Mesenchymal stem cell (in vitro differentiated cells and primary cell): ENCODE data around the gene KLHL17.
A peak's percentile ranks its signal among the peaks of the same experiment; 100 is the strongest.

Experiments
- DNase-seq: peaks from one replicate; pipeline ENCODE4 v3.0.0-alpha.2; 2013
- H2AFZ ChIP-seq: one replicate; pipeline ENCODE4 v1.6.1; 2013; ENCODE audit warnings: low read depth, mild to moderate bottlenecking, control low read depth, inconsistent platforms, low read length, moderate library complexity
- H2AK5ac ChIP-seq: 2 replicates; pipeline ENCODE4 v1.6.1; 2013; ENCODE audit warnings: low read length, moderate library complexity, mild to moderate bottlenecking, inconsistent platforms; ENCODE audit not compliant: severe bottlenecking
- H2BK120ac ChIP-seq: one replicate; pipeline ENCODE4 v1.6.1; 2013; ENCODE audit warnings: low read depth, mild to moderate bottlenecking, inconsistent platforms, low read length, moderate library complexity
- H2BK12ac ChIP-seq, 2 experiments: one replicate each; pipeline ENCODE4 v1.6.1; 2013; ENCODE audit warnings: inconsistent platforms in 2 of 2, low read length in 2 of 2, mild to moderate bottlenecking in 2 of 2, moderate library complexity in 2 of 2, control low read depth in 1 of 2
- H2BK15ac ChIP-seq: one replicate; pipeline ENCODE4 v1.6.1; 2013; ENCODE audit warnings: mild to moderate bottlenecking, low read depth, inconsistent platforms; ENCODE audit not compliant: poor library complexity, severe bottlenecking
- H2BK5ac ChIP-seq: 2 replicates; pipeline ENCODE4 v1.6.1; 2013; ENCODE audit warnings: low read depth, mild to moderate bottlenecking, low read length, control low read depth, inconsistent platforms; ENCODE audit not compliant: poor library complexity, severe bottlenecking
- H3K14ac ChIP-seq, 2 experiments: one replicate each; pipeline ENCODE4 v1.6.1; 2013; ENCODE audit warnings: inconsistent platforms in 2 of 2, low read length in 2 of 2, control low read depth in 1 of 2, mild to moderate bottlenecking in 1 of 2, moderate library complexity in 1 of 2
- H3K18ac ChIP-seq, 2 experiments: one replicate each; pipeline ENCODE4 v1.6.1; 2013; ENCODE audit warnings: inconsistent platforms in 2 of 2, low read length in 2 of 2, control low read depth in 1 of 2, low read depth in 1 of 2, mild to moderate bottlenecking in 1 of 2
- H3K23ac ChIP-seq, 2 experiments: one replicate each; pipeline ENCODE4 v1.6.1; 2013; ENCODE audit warnings: inconsistent platforms in 2 of 2, low read length in 2 of 2, mild to moderate bottlenecking in 2 of 2, moderate library complexity in 2 of 2, control low read depth in 1 of 2
- H3K27ac ChIP-seq: 2 replicates; pipeline ENCODE4 v1.5.1; 2013; ENCODE audit warnings: mild to moderate bottlenecking, moderate library complexity, low read length, control low read depth, inconsistent platforms; ENCODE audit not compliant: poor library complexity, severe bottlenecking
- H3K27me3 ChIP-seq, 2 experiments: 2 replicates each; pipeline versions ENCODE4 v1.6.1 to v1.7.0; 2013; ENCODE audit warnings: low read length in 2 of 2, mild to moderate bottlenecking in 2 of 2, moderate library complexity in 2 of 2, control low read depth in 1 of 2, inconsistent platforms in 1 of 2; ENCODE audit not compliant: control insufficient read depth in 1 of 2, insufficient read depth in 1 of 2
- H3K36me3 ChIP-seq, 2 experiments: 2 replicates each; pipeline versions ENCODE4 v1.6.1 to v1.7.0; 2013; ENCODE audit warnings: low read length in 2 of 2, control low read depth in 1 of 2, inconsistent platforms in 1 of 2, low read depth in 1 of 2, mild to moderate bottlenecking in 1 of 2; ENCODE audit not compliant: insufficient read depth in 2 of 2, control insufficient read depth in 1 of 2
- H3K4ac ChIP-seq, 2 experiments: one replicate each; pipeline ENCODE4 v1.6.1; 2013; ENCODE audit warnings: inconsistent platforms in 2 of 2, low read length in 2 of 2, mild to moderate bottlenecking in 2 of 2, moderate library complexity in 2 of 2, control low read depth in 1 of 2, low read depth in 1 of 2
- H3K4me1 ChIP-seq: 2 replicates; pipeline ENCODE4 v1.6.1; 2013; ENCODE audit warnings: low read depth, low read length, control low read depth; ENCODE audit not compliant: control insufficient read depth, insufficient read depth
- H3K4me2 ChIP-seq: 2 replicates; pipeline ENCODE4 v1.6.1; 2013; ENCODE audit warnings: low read length, mild to moderate bottlenecking, inconsistent platforms; ENCODE audit not compliant: poor library complexity, severe bottlenecking
- H3K4me3 ChIP-seq, 2 experiments: 2 replicates each; pipeline versions ENCODE4 v1.5.1 to v1.7.0; 2013; ENCODE audit warnings: low read length in 2 of 2, mild to moderate bottlenecking in 2 of 2, control low read depth in 1 of 2, low read depth in 1 of 2; ENCODE audit not compliant: insufficient read depth in 1 of 2
- H3K79me1 ChIP-seq: replicated peaks from 2 replicates; pipeline ENCODE4 v1.6.1; 2013; ENCODE audit warnings: mild to moderate bottlenecking, control low read depth, low read length, inconsistent platforms; ENCODE audit not compliant: poor library complexity, severe bottlenecking
- H3K9ac ChIP-seq: 2 replicates; pipeline ENCODE4 v1.7.0; 2013; ENCODE audit warnings: mild to moderate bottlenecking, low read length, moderate library complexity
- H3K9me3 ChIP-seq: 2 replicates; pipeline ENCODE4 v1.7.0; 2013; ENCODE audit warnings: mild to moderate bottlenecking, low read length; ENCODE audit not compliant: control insufficient read depth
- H4K8ac ChIP-seq: one replicate; pipeline ENCODE4 v1.6.1; 2013; ENCODE audit warnings: inconsistent platforms, mild to moderate bottlenecking, low read length, moderate library complexity
- H4K91ac ChIP-seq: one replicate; pipeline ENCODE4 v1.6.1; 2013; ENCODE audit warnings: mild to moderate bottlenecking, low read length, inconsistent platforms
- WGBS: methylation state at CpG from one replicate; pipeline ENCODE4 v1.1.7; 2013; ENCODE audit warnings: mixed read lengths; 5-methylcytosine and 5-hydroxymethylcytosine counted together

Gene KLHL17

GRCh38 chr1:939511-940106, 20.8 kb upstream of the KLHL17 start:
- H3K18ac ChIP-seq, result peak overlapping the region; percentile 23 to 91
- peak overlapping the region in 1 of 2 experiments; percentile 86 for H3K14ac ChIP-seq
- H2AK5ac ChIP-seq, result no peak overlapping the region
- H3K27me3 ChIP-seq, result peaks cover 33 to 36% of the 10 kb centered on the region in 2 experiments
- H2BK5ac ChIP-seq, result no peak overlapping the region
- H3K27ac ChIP-seq, result no peak overlapping the region
- H4K8ac ChIP-seq, result no peak overlapping the region
- H3K4me2 ChIP-seq, result peak overlapping the region; percentile 26
- 31% methylated on average over 9 of the region's 21 CpGs for WGBS
- H2BK12ac ChIP-seq, result peak overlapping the region in 1 of 2 experiments; percentile 69
- H3K79me1 ChIP-seq, result no peaks in the 10 kb centered on the region
- no peak for DNase-seq
- peak overlapping the region; percentile 23 for H4K91ac ChIP-seq
- H3K9me3 ChIP-seq, result no peaks in the 10 kb centered on the region
- peak overlapping the region in 1 of 2 experiments; percentile 41 for H3K4ac ChIP-seq
- no peak overlapping the region for H3K4me3 ChIP-seq
- H3K36me3 ChIP-seq, result peaks cover 0 to 5% of the 10 kb centered on the region in 2 experiments
- no peak overlapping the region for H2BK15ac ChIP-seq
- H3K23ac ChIP-seq, result no peak overlapping the region
- no peak overlapping the region for H2BK120ac ChIP-seq
- peaks cover 76% of the 10 kb centered on the region for H3K4me1 ChIP-seq
- no peak overlapping the region for H3K9ac ChIP-seq
- no peak overlapping the region for H2AFZ ChIP-seq

GRCh38 chr1:940107-941014, 20.0 kb upstream of the KLHL17 start:
- WGBS, result under 1% methylated on average over 72 of the region's 86 CpGs
- Histone ChIP-seq H3K18ac (peak overlapping the region; percentile 90 to 99), H4K8ac (peak overlapping the region; percentile 74), H3K4me2 (peak overlapping the region; percentile 83), H3K9me3 (no peaks in the 10 kb centered on the region), H2BK12ac (peak overlapping the region; percentile 22 to 99), H3K27me3 (peaks cover 27 to 30% of the 10 kb centered on the region in 2 experiments), H3K36me3 (peaks cover 4 to 12% of the 10 kb centered on the region in 2 experiments), H2BK15ac (no peak overlapping the region), H4K91ac (peak overlapping the region; percentile 96), H2AK5ac (no peak overlapping the region), H2AFZ (peak overlapping the region; percentile 39), H3K27ac (no peak overlapping the region), H3K79me1 (no peaks in the 10 kb centered on the region), H3K14ac (peak overlapping the region in 1 of 2 experiments; percentile 35), H3K4me3 (peak overlapping the region; percentile 45 to 49), H3K4me1 (peaks cover 77% of the 10 kb centered on the region), H3K4ac (peak overlapping the region; percentile 83 to 94), H3K23ac (peak overlapping the region in 1 of 2 experiments; percentile 67), H2BK120ac (peak overlapping the region; percentile 8), H3K9ac (no peak overlapping the region), H2BK5ac (peak overlapping the region; percentile 61)
- peak; percentile 71 for DNase-seq

- Histone ChIP-seq H2BK5ac (no peak overlapping the region), H3K9ac (no peak overlapping the region), H3K14ac (peak overlapping the region in 1 of 2 experiments; percentile 30), H3K9me3 (no peaks in the 10 kb centered on the region), H4K91ac (peak overlapping the region; percentile 81), H2AK5ac (no peak overlapping the region), H3K4ac (peak overlapping the region; percentile 30 to 94), H3K27ac (no peak overlapping the region), H3K4me2 (peak overlapping the region; percentile 83), H2BK15ac (peak overlapping the region; percentile 56), H2BK12ac (peak overlapping the region; percentile 9 to 99), H3K27me3 (peaks cover 21 to 24% of the 10 kb centered on the region in 2 experiments), H4K8ac (peak overlapping the region; percentile 74), H3K4me1 (peaks cover 70% of the 10 kb centered on the region), H3K23ac (peak overlapping the region in 1 of 2 experiments; percentile 36), H2AFZ (peak overlapping the region; percentile 39), H2BK120ac (peak overlapping the region; percentile 8), H3K79me1 (no peaks in the 10 kb centered on the region), H3K4me3 (peak overlapping the region; percentile 0 to 49), H3K36me3 (peaks cover 9 to 19% of the 10 kb centered on the region in 2 experiments), H3K18ac (peak overlapping the region; percentile 34 to 99)
- 12% methylated on average over 35 of the region's 36 CpGs for WGBS
- DNase-seq, result no peak
These were observed 19.3 kb upstream of the KLHL17 start for GRCh38 chr1:941015-941587.
